Measurements from ENCODE around the gene ITGA7. TPM values are rescaled to one million over a fixed set of nuclear protein-coding genes. Genes with fewer than 3 reads are reported as not detected.

The ITGA7 gene

GRCh38 chr12:55637467-55637866, 70.2 kb downstream of the ITGA7 start:
- Histone ChIP-seq H3K79me1 (ENCODE audit: low read length) (no peaks in the 10 kb centered on the region), H3K4me2 (ENCODE audit: low read length) (no peak overlapping the region), H3K79me2 (ENCODE audit: control insufficient read depth, insufficient read depth, low read length) (no peaks in the 10 kb centered on the region), H3K9ac (ENCODE audit: low read length) (no peak overlapping the region), H3K23ac (ENCODE audit: low read length) (no peak overlapping the region), H3K27ac (ENCODE audit: low read depth, low read length) (no peak overlapping the region), H3K4ac (ENCODE audit: low read depth, low read length) (no peak overlapping the region), H3K36me3 (ENCODE audit: control insufficient read depth, insufficient read depth, low read length) (no peaks in the 10 kb centered on the region), H3K4me3 (ENCODE audit: low read length) (no peak overlapping the region), H3K18ac (ENCODE audit: low read length) (no peak overlapping the region), H2BK5ac (ENCODE audit: low read length) (no peak overlapping the region), H3K56ac (ENCODE audit: low read length) (no peak overlapping the region), H2BK15ac (replicated peaks; ENCODE audit: low read depth) (no peak overlapping the region), H2BK120ac (ENCODE audit: low read depth, low read length) (no peak overlapping the region), H4K8ac (ENCODE audit: low read depth, low read length) (no peak overlapping the region), H3K4me1 (ENCODE audit: control insufficient read depth, low read depth, low read length) (peaks cover 1% of the 10 kb centered on the region), H4K5ac (ENCODE audit: low read length) (no peak overlapping the region), H3K27me3 (ENCODE audit: insufficient read depth, low read length, poor library complexity) (no peaks in the 10 kb centered on the region), H2AK5ac (ENCODE audit: low read length) (no peak overlapping the region)
- no peak for DNase-seq
- no CpG with 5 or more reads among the region's 15 CpGs for WGBS (ENCODE audit: extremely low coverage, insufficient coverage, low lambda C conversion rate)

GRCh38 chr12:55636853-55637252, 70.9 kb downstream of the ITGA7 start, which contains the start of gene OR10P1:
Gene OR10P1, plus strand, starts transcription at chr12:55636892. Its CDS starts 0 bp downstream, at chr12:55636892.
- Histone ChIP-seq H3K27me3 (ENCODE audit: insufficient read depth, low read length, poor library complexity) (no peaks in the 10 kb centered on the region), H3K36me3 (ENCODE audit: control insufficient read depth, insufficient read depth, low read length) (no peaks in the 10 kb centered on the region), H3K4me3 (ENCODE audit: low read length) (no peak within 1 kb of the TSS), H4K8ac (ENCODE audit: low read depth, low read length) (no peak within 1 kb of the TSS), H4K5ac (ENCODE audit: low read length) (no peak within 1 kb of the TSS), H2BK5ac (ENCODE audit: low read length) (no peak within 1 kb of the TSS), H3K79me2 (ENCODE audit: control insufficient read depth, insufficient read depth, low read length) (no peaks in the 10 kb centered on the region), H3K4me1 (ENCODE audit: control insufficient read depth, low read depth, low read length) (no peaks in the 10 kb centered on the region), H3K18ac (ENCODE audit: low read length) (no peak within 1 kb of the TSS), H3K4ac (ENCODE audit: low read depth, low read length) (no peak within 1 kb of the TSS), H2BK120ac (ENCODE audit: low read depth, low read length) (no peak within 1 kb of the TSS), H3K56ac (ENCODE audit: low read length) (no peak within 1 kb of the TSS), H3K27ac (ENCODE audit: low read depth, low read length) (no peak within 1 kb of the TSS), H3K79me1 (ENCODE audit: low read length) (no peaks in the 10 kb centered on the region), H2BK15ac (replicated peaks; ENCODE audit: low read depth) (no peak within 1 kb of the TSS), H2AK5ac (ENCODE audit: low read length) (no peak within 1 kb of the TSS), H3K9ac (ENCODE audit: low read length) (no peak within 1 kb of the TSS), H3K23ac (ENCODE audit: low read length) (no peak within 1 kb of the TSS), H3K4me2 (ENCODE audit: low read length) (no peak within 1 kb of the TSS)
- DNase-seq, result no peak
- no CpG with 5 or more reads among the region's 6 CpGs for WGBS (ENCODE audit: extremely low coverage, insufficient coverage, low lambda C conversion rate)

DNA sequence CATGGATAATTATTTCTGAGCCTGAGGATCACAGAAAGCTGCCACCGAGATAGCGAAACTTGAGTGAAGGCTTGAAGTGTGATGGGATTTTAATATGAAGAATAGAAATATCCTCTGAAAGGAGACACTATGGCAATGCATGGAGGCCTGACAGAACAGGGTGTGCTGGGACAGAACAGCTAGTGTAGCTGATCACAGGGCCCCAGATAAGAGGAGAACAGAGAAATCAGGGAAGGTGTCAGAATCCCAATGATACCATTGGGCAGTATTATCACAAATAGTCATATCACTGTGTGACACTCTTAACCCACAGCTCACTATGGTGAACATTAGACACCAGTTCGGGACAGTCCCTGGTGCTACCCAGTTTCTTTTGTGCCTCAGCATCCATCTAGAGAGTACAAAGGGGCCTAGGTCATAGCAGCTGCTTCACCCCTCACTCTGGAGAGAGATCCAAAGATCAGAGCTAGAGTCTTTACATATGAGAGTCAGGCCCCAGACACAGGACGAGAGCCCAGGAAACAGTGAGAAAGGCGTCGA, 71.5 kb downstream of the ITGA7 start:
- no peak for DNase-seq
- H2BK15ac ChIP-seq (replicated peaks; ENCODE audit: low read depth), result no peak overlapping the region
- H3K27ac ChIP-seq (ENCODE audit: low read depth, low read length), result no peak overlapping the region
- no peaks in the 10 kb centered on the region for H3K27me3 ChIP-seq (ENCODE audit: insufficient read depth, low read length, poor library complexity)
- no peak overlapping the region for H2BK5ac ChIP-seq (ENCODE audit: low read length)
- H2BK120ac ChIP-seq (ENCODE audit: low read depth, low read length), result no peak overlapping the region
- no peak overlapping the region for H3K4ac ChIP-seq (ENCODE audit: low read depth, low read length)
- no peaks in the 10 kb centered on the region for H3K36me3 ChIP-seq (ENCODE audit: control insufficient read depth, insufficient read depth, low read length)
- no peaks in the 10 kb centered on the region for H3K79me1 ChIP-seq (ENCODE audit: low read length)
- H3K56ac ChIP-seq (ENCODE audit: low read length), result no peak overlapping the region
- no peak overlapping the region for H3K18ac ChIP-seq (ENCODE audit: low read length)
- H4K8ac ChIP-seq (ENCODE audit: low read depth, low read length), result no peak overlapping the region
- no peak overlapping the region for H3K4me2 ChIP-seq (ENCODE audit: low read length)
- no peak overlapping the region for H3K9ac ChIP-seq (ENCODE audit: low read length)
- no peaks in the 10 kb centered on the region for H3K79me2 ChIP-seq (ENCODE audit: control insufficient read depth, insufficient read depth, low read length)
- no peak overlapping the region for H3K4me3 ChIP-seq (ENCODE audit: low read length)
- H4K5ac ChIP-seq (ENCODE audit: low read length), result no peak overlapping the region
- no CpG with 5 or more reads among the region's 6 CpGs for WGBS (ENCODE audit: extremely low coverage, insufficient coverage, low lambda C conversion rate)
- H3K4me1 ChIP-seq (ENCODE audit: control insufficient read depth, low read depth, low read length), result no peaks in the 10 kb centered on the region
- no peak overlapping the region for H3K23ac ChIP-seq (ENCODE audit: low read length)
- H2AK5ac ChIP-seq (ENCODE audit: low read length), result no peak overlapping the region

Small RNA genes within 50 kb of the gene (small RNA-seq; reads per million reads assigned to genes)
- gene AC009779.1 (ENCODE audit: insufficient read depth) (not detected), gene AC009779.5 (ENCODE audit: insufficient read depth) (not detected), gene RF00017 (ENCODE audit: insufficient read depth) (not detected)

Data from mesendoderm (in vitro differentiated cells).